SK-N-DZ (cell line): ENCODE measurements around the gene MARK4.
"Not testable (repeated sequence)": the region's sequence is repeated elsewhere in the genome, so short reads cannot be mapped to it uniquely, and the experiment has no call there.

ENCODE experiments used
- DNase-seq: peaks from one replicate; pipeline ENCODE4 v3.0.0-alpha.2; 2015; ENCODE audit warnings: low spot score

Gene MARK4

GRCh38 chr19:45304141-45304926, 53.3 kb downstream of the MARK4 start:
- no peak for DNase-seq

DNA sequence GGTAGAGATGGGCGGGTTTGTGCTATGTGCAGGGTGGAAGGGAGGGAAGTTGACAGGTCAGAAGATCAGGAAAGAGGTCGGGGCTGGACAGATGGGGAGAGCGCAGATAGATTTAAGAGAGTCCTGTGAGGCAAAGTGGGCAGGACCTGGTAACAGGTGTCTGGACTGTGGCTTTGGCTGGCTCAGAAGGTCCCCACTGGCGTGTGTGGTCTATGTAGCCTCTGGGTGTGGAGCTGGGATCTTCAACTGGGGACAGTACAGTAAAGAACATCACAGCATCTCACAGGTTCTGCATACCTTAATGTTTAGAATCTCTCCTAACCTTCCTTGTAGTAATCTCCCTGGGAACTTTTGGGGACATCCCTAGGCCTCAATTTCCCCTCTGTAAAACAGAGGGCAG, 53.9 kb downstream of the MARK4 start:
- no peak for DNase-seq

DNA sequence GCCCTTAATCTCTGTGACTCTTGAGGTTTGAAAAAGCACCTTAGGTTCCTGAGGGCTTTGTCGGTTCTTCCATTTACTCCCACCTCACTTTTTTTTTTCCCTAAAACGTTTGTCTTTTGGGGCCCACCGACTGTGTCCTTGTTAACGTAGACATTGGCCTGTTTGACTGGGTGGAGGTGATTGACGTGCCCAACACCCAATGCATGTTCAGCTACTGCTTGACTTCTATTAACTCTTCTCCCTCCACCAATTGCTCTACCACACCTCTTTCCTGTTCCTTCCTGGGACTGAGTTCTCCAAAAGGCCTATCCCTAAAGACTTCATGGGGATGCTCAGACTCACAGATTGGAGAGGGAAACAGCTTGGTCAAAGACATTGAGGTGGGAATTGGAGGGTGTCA, 54.4 kb downstream of the MARK4 start:
- no peak for DNase-seq

- no peak for DNase-seq
Observed at GRCh38 chr19:45306040-45306439, 55.0 kb downstream of the MARK4 start.

DNA sequence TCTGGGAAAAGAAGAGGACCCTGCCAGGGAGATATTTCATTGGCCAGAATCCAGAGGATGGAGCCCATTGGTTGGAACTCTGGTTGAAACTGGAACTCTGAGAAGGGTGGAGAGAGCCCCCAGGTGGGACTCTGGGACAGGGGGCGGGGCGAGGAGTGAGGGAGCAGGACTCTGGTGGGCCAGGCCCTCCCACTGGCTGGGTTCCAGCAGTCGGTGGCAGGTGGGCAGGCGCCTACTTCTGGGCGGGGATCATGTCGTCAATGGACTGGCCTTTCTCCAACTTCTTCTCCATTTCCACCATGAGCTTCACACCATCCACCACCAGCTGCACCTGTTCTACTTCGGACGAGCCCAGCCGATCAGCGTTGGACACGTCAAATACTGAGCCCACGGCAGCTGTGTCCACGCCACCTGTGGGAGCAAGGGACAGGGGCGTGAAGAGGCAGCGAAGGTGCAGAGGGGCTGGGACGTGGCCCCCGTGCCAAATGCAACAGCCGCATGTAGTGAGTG, 55.5 kb downstream of the MARK4 start:
- peak; percentile 48 for DNase-seq

DNA sequence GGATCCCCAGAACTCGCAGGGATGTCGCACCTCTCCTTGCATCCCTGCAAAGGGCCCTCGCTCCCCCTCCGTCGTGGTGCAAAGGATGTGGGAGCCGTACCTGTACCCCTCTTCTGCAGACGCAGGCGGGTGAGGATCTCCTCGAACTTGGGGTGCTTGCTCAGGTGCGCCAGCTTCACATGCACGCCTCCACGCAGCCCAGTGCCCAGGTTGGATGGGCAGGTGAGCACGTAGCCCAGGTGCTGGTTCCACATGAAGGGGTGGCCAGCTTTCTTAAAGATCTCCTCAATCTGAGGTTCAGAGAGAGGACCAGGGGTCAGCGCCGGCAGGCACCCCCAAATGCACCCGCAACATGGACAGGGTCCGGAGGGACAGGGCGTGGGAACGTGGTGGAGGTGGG, 56.3 kb downstream of the MARK4 start:
- DNase-seq: no peak

GRCh38 chr19:45309322-45309721, 58.3 kb downstream of the MARK4 start:
- not testable (repeated sequence) for DNase-seq

- peak; percentile 65 for DNase-seq
Observed at GRCh38 chr19:45311621-45312020, 60.5 kb downstream of the MARK4 start.

- not testable (repeated sequence) for DNase-seq
Observed at GRCh38 chr19:45312285-45312684, 61.2 kb downstream of the MARK4 start.

- DNase-seq: no peak
Observed at GRCh38 chr19:45314708-45315245, 63.7 kb downstream of the MARK4 start.

GRCh38 chr19:45315304-45315703, 64.2 kb downstream of the MARK4 start:
- no peak for DNase-seq

DNA sequence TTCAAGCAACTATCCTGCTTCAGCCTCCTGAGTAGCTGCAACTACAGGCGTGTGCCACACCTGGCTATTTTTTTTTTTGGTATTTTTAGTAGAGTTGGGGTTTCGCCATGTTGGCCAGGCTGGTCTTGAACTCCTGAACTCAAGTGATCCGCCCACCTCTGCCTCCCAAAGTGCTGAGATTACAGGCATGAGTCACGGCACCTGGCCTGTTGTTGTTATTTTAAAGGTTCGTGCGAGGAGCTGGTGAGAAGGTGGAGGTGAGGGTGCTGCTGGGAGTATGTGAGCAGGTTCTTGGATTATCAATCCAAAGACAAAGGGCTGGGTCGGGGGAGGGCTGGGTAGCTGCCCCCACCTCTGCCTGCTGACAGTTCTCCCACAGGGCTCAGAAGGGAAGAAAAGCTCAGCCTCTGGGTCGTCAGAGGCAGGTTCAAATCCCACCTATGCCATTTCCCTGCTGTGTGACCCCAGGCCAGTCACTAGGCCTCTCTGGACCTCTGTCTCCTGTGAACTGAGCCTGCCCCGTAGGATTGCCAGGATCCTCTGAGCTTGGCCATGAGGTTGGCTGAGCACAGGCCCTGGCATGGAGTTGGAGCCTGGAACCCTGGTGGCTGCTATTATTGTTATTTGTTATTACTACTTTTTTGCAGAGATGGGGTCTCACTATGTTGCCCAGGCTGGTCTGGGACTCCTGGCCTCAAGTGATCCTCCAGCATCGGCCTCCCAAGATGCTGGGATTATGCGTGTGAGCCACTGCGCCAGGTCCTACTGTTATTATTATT, 70.1 kb downstream of the MARK4 start:
- no peak for DNase-seq

DNA sequence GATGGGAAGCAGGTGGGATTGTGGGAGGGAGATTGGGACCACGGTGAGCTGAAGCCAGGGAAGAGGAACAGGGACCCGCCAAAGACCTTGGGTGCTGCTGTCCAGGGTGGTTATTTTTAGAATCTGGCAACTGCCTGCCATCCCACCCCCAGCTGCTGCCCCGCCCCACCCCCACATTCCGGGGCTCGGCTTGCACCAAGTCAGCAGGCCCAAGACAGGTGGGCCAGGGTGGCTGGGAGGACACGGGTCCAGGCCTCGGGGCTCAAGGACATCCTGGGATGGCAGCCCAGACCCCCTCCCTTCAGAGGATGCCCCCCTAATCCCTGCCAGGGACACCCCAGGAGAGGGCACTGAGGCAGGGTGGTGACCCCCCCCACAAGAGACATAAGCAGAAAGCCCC, 70.8 kb downstream of the MARK4 start:
- no peak for DNase-seq

- DNase-seq: no peak
Observed at GRCh38 chr19:45322311-45322710, 71.2 kb downstream of the MARK4 start.

GRCh38 chr19:45322744-45323281, 71.7 kb downstream of the MARK4 start, which contains the start of gene CKM:
CKM (minus strand) TSS chr19:45322875; CDS start chr19:45319713, 3,162 bp downstream.
- no peak for DNase-seq

- no peak for DNase-seq
Observed at GRCh38 chr19:45323671-45324081, 72.6 kb downstream of the MARK4 start.

GRCh38 chr19:45324349-45324907, 73.4 kb downstream of the MARK4 start:
- no peak for DNase-seq

- DNase-seq: no peak
Observed at GRCh38 chr19:45327404-45328143, 76.5 kb downstream of the MARK4 start.

- DNase-seq: peak; percentile 42
Observed at GRCh38 chr19:45331411-45331810, 80.3 kb downstream of the MARK4 start.

- no peak for DNase-seq
Observed at GRCh38 chr19:45333609-45334303, 82.7 kb downstream of the MARK4 start.
